ENCODE data around the gene GABRR1.

- TF ChIP-seq, protein P1, sequence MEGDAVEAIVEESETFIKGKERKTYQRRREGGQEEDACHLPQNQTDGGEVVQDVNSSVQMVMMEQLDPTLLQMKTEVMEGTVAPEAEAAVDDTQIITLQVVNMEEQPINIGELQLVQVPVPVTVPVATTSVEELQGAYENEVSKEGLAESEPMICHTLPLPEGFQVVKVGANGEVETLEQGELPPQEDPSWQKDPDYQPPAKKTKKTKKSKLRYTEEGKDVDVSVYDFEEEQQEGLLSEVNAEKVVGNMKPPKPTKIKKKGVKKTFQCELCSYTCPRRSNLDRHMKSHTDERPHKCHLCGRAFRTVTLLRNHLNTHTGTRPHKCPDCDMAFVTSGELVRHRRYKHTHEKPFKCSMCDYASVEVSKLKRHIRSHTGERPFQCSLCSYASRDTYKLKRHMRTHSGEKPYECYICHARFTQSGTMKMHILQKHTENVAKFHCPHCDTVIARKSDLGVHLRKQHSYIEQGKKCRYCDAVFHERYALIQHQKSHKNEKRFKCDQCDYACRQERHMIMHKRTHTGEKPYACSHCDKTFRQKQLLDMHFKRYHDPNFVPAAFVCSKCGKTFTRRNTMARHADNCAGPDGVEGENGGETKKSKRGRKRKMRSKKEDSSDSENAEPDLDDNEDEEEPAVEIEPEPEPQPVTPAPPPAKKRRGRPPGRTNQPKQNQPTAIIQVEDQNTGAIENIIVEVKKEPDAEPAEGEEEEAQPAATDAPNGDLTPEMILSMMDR (conservative IDR thresholded peaks at IDR 0.05 in 1 of 2, IDR thresholded peaks at IDR 0.05 in 1 of 2; ENCODE audit: low read depth in 1 of 2, low read length in 2 of 2): no peak
- no peak for TF ChIP-seq EZH2 (IDR thresholded peaks at IDR 0.05; ENCODE audit: low read length, missing control alignments)
Measured at GRCh38 chr6:89183294-89183693, 33.9 kb downstream of the GABRR1 start.
